H1 (cell line): ENCODE results near the gene PKD1. TPM values are rescaled to one million over a fixed set of nuclear protein-coding genes. Genes with fewer than 3 reads are reported as not detected.

Experiments used
- CTCF ChIA-PET: fragments of 300-600 bp; sonication (Branson Sonifier 250); formaldehyde crosslinking; loops from one replicate; lab custom pipeline; 2021; ENCODE audit not compliant: partially characterized antibody; lab: Charles Lee
- POLR2A ChIA-PET: fragments of 300-600 bp; sonication (Branson Sonifier 250); formaldehyde crosslinking; loops from one replicate; lab custom pipeline; 2021; ENCODE audit warnings: inconsistent platforms; ENCODE audit not compliant: partially characterized antibody; lab: Charles Lee
- DNase-seq, 2 experiments: peaks; one replicate each; pipeline versions ENCODE4 v3.0.0 to v3.0.0-alpha.2; 2010 to 2022; ENCODE audit warnings: low spot score in 2 of 2, low read depth in 1 of 2, mixed read lengths in 1 of 2
- FAIRE-seq: peaks from 2 replicates; lab custom pipeline; 2011; peaks lifted over from hg19 to GRCh38; lab: Jason Lieb, UNC
- H2AFZ ChIP-seq: 2 replicates; pipeline ENCODE4 v1.8.1; 2012; ENCODE audit warnings: low read length, inconsistent platforms
- H2AK5ac ChIP-seq: 2 replicates; pipeline ENCODE4 v1.6.1; 2013; ENCODE audit warnings: low read depth, low read length
- H2BK120ac ChIP-seq: replicated peaks from 2 replicates; pipeline ENCODE3; 2013; ENCODE audit warnings: low read depth, low read length, inconsistent platforms
- H2BK12ac ChIP-seq: 2 replicates; pipeline ENCODE4 v1.6.1; 2013; ENCODE audit warnings: low read depth, low read length
- H2BK15ac ChIP-seq: 2 replicates; pipeline ENCODE4 v1.6.1; 2013; ENCODE audit warnings: low read length
- H2BK20ac ChIP-seq: 2 replicates; pipeline ENCODE4 v1.6.1; 2013; ENCODE audit warnings: low read length
- H2BK5ac ChIP-seq: 2 replicates; pipeline ENCODE4 v1.6.1; 2013; ENCODE audit warnings: low read depth, low read length
- H3K14ac ChIP-seq: 2 replicates; pipeline ENCODE4 v1.6.1; 2013; ENCODE audit warnings: inconsistent platforms; ENCODE audit not compliant: insufficient read length
- H3K18ac ChIP-seq: 2 replicates; pipeline ENCODE4 v1.6.1; 2013; ENCODE audit warnings: low read length; ENCODE audit errors: extremely low read depth
- H3K23ac ChIP-seq: 2 replicates; pipeline ENCODE4 v1.6.1; 2013; ENCODE audit warnings: inconsistent platforms; ENCODE audit not compliant: insufficient read length
- H3K23me2 ChIP-seq: 2 replicates; pipeline ENCODE4 v1.6.1; 2013; ENCODE audit warnings: low read depth, low read length
- H3K27ac ChIP-seq: 2 replicates; pipeline ENCODE4 v1.6.1; 2011; ENCODE audit warnings: low read depth, low read length, inconsistent platforms
- H3K27me3 ChIP-seq, 4 experiments: replicated peaks in 1 of 4; 1 replicate in 1 of 4; 2 replicates in 3 of 4; pipeline versions ENCODE4 v1.6.1 to v1.8.1; 2011 to 2013; ENCODE audit warnings: low read length in 3 of 4, mild to moderate bottlenecking in 3 of 4, inconsistent platforms in 2 of 4, mixed read lengths in 2 of 4, moderate library complexity in 1 of 4; ENCODE audit not compliant: control insufficient read depth in 3 of 4, insufficient read depth in 3 of 4; ENCODE audit errors: extremely low read depth in 1 of 4
- H3K36me3 ChIP-seq, 4 experiments: 2 replicates each; pipeline versions ENCODE4 v1.6.1 to v1.8.1; 2011 to 2013; ENCODE audit warnings: mild to moderate bottlenecking in 4 of 4, low read length in 3 of 4, moderate library complexity in 2 of 4, control low read depth in 1 of 4, inconsistent platforms in 1 of 4; ENCODE audit not compliant: insufficient read depth in 4 of 4, control insufficient read depth in 2 of 4
- H3K4ac ChIP-seq: replicated peaks from 2 replicates; pipeline ENCODE3; 2013; ENCODE audit warnings: low read length, low read depth, mixed read lengths, inconsistent platforms; ENCODE audit not compliant: insufficient read length
- H3K4me1 ChIP-seq, 4 experiments: replicated peaks in 1 of 4; 1 replicate in 1 of 4; 2 replicates in 3 of 4; pipeline versions ENCODE4 v1.6.1 to v1.8.1; 2011 to 2013; ENCODE audit warnings: low read length in 3 of 4, inconsistent platforms in 2 of 4, mixed read lengths in 1 of 4; ENCODE audit not compliant: insufficient read depth in 4 of 4, control insufficient read depth in 3 of 4
- H3K4me2 ChIP-seq, 2 experiments: 2 replicates each; pipeline versions ENCODE4 v1.6.1 to v1.8.1; 2011 to 2013; ENCODE audit warnings: low read depth in 2 of 2, low read length in 2 of 2, control low read depth in 1 of 2, inconsistent platforms in 1 of 2, mild to moderate bottlenecking in 1 of 2; ENCODE audit not compliant: insufficient read depth in 1 of 2
- H3K4me3 ChIP-seq, 4 experiments: fragments of 200-600, 300-600 bp in 1 of 4; sonication (generic), shearing (Covaris generic), sonication (Bioruptor Twin) in 1 of 4; 2 replicates each; pipeline versions ENCODE4 v1.5.1 to v1.8.1; 2011 to 2016; ENCODE audit warnings: low read length in 4 of 4, low read depth in 3 of 4, control low read depth in 2 of 4, inconsistent platforms in 2 of 4, mild to moderate bottlenecking in 2 of 4, mixed read lengths in 1 of 4, moderate library complexity in 1 of 4; ENCODE audit not compliant: insufficient read depth in 2 of 4; ENCODE audit errors: extremely low read depth in 1 of 4
- H3K56ac ChIP-seq: replicated peaks from 2 replicates; pipeline ENCODE3; 2013; ENCODE audit warnings: low read depth, mild to moderate bottlenecking, mixed read lengths, low read length, inconsistent platforms; ENCODE audit not compliant: insufficient read length
- H3K79me1 ChIP-seq: 2 replicates; pipeline ENCODE4 v1.6.1; 2013; ENCODE audit warnings: low read depth, low read length, control low read depth
- H3K79me2 ChIP-seq, 2 experiments: 2 replicates each; pipeline versions ENCODE4 v1.6.1 to v1.8.1; 2012 to 2013; ENCODE audit warnings: low read length in 2 of 2, mild to moderate bottlenecking in 2 of 2, inconsistent platforms in 1 of 2; ENCODE audit not compliant: insufficient read depth in 2 of 2, control insufficient read depth in 1 of 2
- H3K9ac ChIP-seq, 4 experiments: replicated peaks in 1 of 4; 1 replicate in 1 of 4; 2 replicates in 3 of 4; pipeline versions ENCODE4 v1.6.1 to v1.8.1; 2011 to 2013; ENCODE audit warnings: low read depth in 3 of 4, low read length in 3 of 4, control low read depth in 2 of 4, mild to moderate bottlenecking in 2 of 4, moderate library complexity in 2 of 4, inconsistent platforms in 1 of 4; ENCODE audit errors: extremely low read depth in 1 of 4
- H3K9me3 ChIP-seq, 2 experiments: 2 replicates each; pipeline versions ENCODE4 v1.6.1 to v1.8.1; 2012 to 2013; ENCODE audit warnings: mild to moderate bottlenecking in 2 of 2, moderate library complexity in 2 of 2, control low read depth in 1 of 2, inconsistent platforms in 1 of 2, low read depth in 1 of 2, low read length in 1 of 2, mixed read lengths in 1 of 2; ENCODE audit not compliant: insufficient read depth in 2 of 2
- H4K20me1 ChIP-seq, 2 experiments: replicated peaks in 1 of 2; 2 replicates each; pipeline versions ENCODE3 to v1.8.1; 2011 to 2013; ENCODE audit warnings: inconsistent platforms in 2 of 2, low read length in 2 of 2, mild to moderate bottlenecking in 1 of 2; ENCODE audit not compliant: insufficient read depth in 2 of 2, control insufficient read depth in 1 of 2
- H4K5ac ChIP-seq: 2 replicates; pipeline ENCODE4 v1.6.1; 2013; ENCODE audit warnings: low read length, low read depth, mixed read lengths, inconsistent platforms; ENCODE audit not compliant: insufficient read length
- H4K8ac ChIP-seq: 2 replicates; pipeline ENCODE4 v1.8.0; 2013; ENCODE audit warnings: mild to moderate bottlenecking, moderate library complexity, low read length, inconsistent platforms; ENCODE audit not compliant: insufficient read depth; ENCODE audit errors: extremely low read depth
- H4K91ac ChIP-seq: replicated peaks from 2 replicates; pipeline ENCODE3; 2013; ENCODE audit warnings: low read length, mixed read lengths, inconsistent platforms; ENCODE audit not compliant: insufficient read length
- BCL11A ChIP-seq, 2 experiments: IDR thresholded peaks; one replicate each; pipeline ENCODE4 v1.6.1; 2011; ENCODE audit warnings: low read depth in 2 of 2, low read length in 2 of 2, mild to moderate bottlenecking in 2 of 2
- CBX5 ChIP-seq: fragments of 300-800, 300-1000 bp; sonication (generic); IDR thresholded peaks from 2 replicates; pipeline ENCODE4 v1.7.1; 2016; ENCODE audit warnings: antibody characterized with exemption, low read length, low read depth
- CHD1 ChIP-seq: IDR thresholded peaks from 2 replicates; pipeline ENCODE4 v1.6.1; 2012; ENCODE audit warnings: low read depth, low read length, improper control_type of control experiment
- GABPA ChIP-seq: IDR thresholded peaks from 2 replicates; pipeline ENCODE4 v1.6.1; 2011; ENCODE audit warnings: mild to moderate bottlenecking, low read length, moderate library complexity, borderline replicate concordance; ENCODE audit not compliant: insufficient read depth
- RAD21 ChIP-seq, 2 experiments: IDR thresholded peaks in 1 of 2; conservative IDR thresholded peaks in 1 of 2; 2 replicates each; pipeline ENCODE4 v1.6.1; 2011; ENCODE audit warnings: low read depth in 2 of 2, low read length in 2 of 2, improper control_type of control experiment in 1 of 2, inconsistent platforms in 1 of 2, mild to moderate bottlenecking in 1 of 2, moderate library complexity in 1 of 2
- SP2 ChIP-seq: IDR thresholded peaks from 2 replicates; pipeline ENCODE4 v1.6.1; 2012; ENCODE audit warnings: mild to moderate bottlenecking, low read length, inconsistent platforms
- SP4 ChIP-seq: IDR thresholded peaks from 2 replicates; pipeline ENCODE4 v1.6.1; 2012; ENCODE audit warnings: low read length, inconsistent platforms
- TAF1 ChIP-seq: IDR thresholded peaks from 2 replicates; pipeline ENCODE4 v1.6.1; 2011; ENCODE audit warnings: mild to moderate bottlenecking, low read depth, low read length
- TAF7 ChIP-seq: optimal IDR thresholded peaks from 2 replicates; pipeline ENCODE3; 2011; ENCODE audit warnings: low read depth, mild to moderate bottlenecking, inconsistent platforms, low read length, moderate library complexity, borderline replicate concordance
- TBP ChIP-seq: IDR thresholded peaks from 2 replicates; pipeline ENCODE4 v1.6.1; 2011; ENCODE audit warnings: low read depth, low read length, improper control_type of control experiment
- WGBS, 2 experiments: shearing (Covaris generic) in 1 of 2; methylation state at CpG; one replicate each; pipeline versions ENCODE4 v1.1.6 to v1.1.7; 2013 to 2015; ENCODE audit warnings: low lambda C conversion rate in 2 of 2, mixed read lengths in 2 of 2, inconsistent platforms in 1 of 2, low coverage in 1 of 2, missing lambda C conversion rate in 1 of 2; ENCODE audit not compliant: insufficient replicate concordance in 2 of 2, insufficient coverage in 1 of 2, insufficient read length in 1 of 2; ENCODE audit errors: extremely low coverage in 1 of 2, missing lambda C conversion rate in 1 of 2; 5-methylcytosine and 5-hydroxymethylcytosine counted together
- polyA plus RNA-seq, 7 experiments: library from polyadenylated mRNA; depleted of rRNA in 3 of 7; stranded (reverse) in 5 of 7; unstranded in 2 of 7; fragments of >200 nt in 5 of 7; fragments of 200-250 nt in 2 of 7; gene quantifications; 1 replicate in 5 of 7; 2 replicates in 1 of 7; 4 replicates in 1 of 7; pipeline versions ENCODE4 v1.2.1 to v1.2.3, GENCODE V29; 2011 to 2013; ENCODE audit warnings: missing spikeins in 2 of 7, mixed read lengths in 2 of 7
- total RNA-seq: library from RNA; stranded (reverse); fragmentation: NEBNext Ultra II Directional; extraction: Animal tissue kit (Norgen Biotek cat#: 25700); gene quantifications from 2 replicates; pipeline ENCODE4 v1.2.1, GENCODE V29; 2021

The PKD1 gene
- total and polyA plus RNA-seq, 2 of the 8 experiments (the other 6 are each of a cell fraction or from before 2014, with no cell fraction given) = 40.6 to 52.7 TPM

- POLR2A ChIA-PET = interaction anchor here (1.0 to 8.8 kb wide), 4 partner anchors 7 to 80 kb away, joined by 3 to 50 read pairs (median 4); no protein-coding TSS in a partner anchor
- DNase-seq = no peak
- H3K9ac ChIP-seq = no peak overlapping the region
- TF ChIP-seq SP2 = no peak
- no peak for TF ChIP-seq CBX5
- no peak for TF ChIP-seq GABPA
- TF ChIP-seq RAD21 (IDR thresholded peaks at IDR 0.05 in 1 of 2, conservative IDR thresholded peaks at IDR 0.05 in 1 of 2; ENCODE audit: low read depth in 2 of 2, low read length in 2 of 2) = no peak
- TF ChIP-seq TAF7 = no peak
- no peak for TF ChIP-seq BCL11A (IDR thresholded peaks at IDR 0.05; ENCODE audit: low read depth in 2 of 2, low read length in 2 of 2)
- no peak for TF ChIP-seq SP4
- no peak for TF ChIP-seq TBP
- TF ChIP-seq CHD1 = no peak
- no peak for TF ChIP-seq TAF1
Observed at GRCh38 chr16:2083409-2083808, 52.3 kb downstream of the PKD1 start.

More at GRCh38 chr16:2083409-2083808, 52.3 kb downstream of the PKD1 start:
- no peak for FAIRE-seq
- no peak overlapping the region for H3K4ac ChIP-seq
- CTCF ChIA-PET = interaction anchor here (0.8 to 3.2 kb wide), 6 partner anchors 12 to 79 kb away, joined by 3 to 15 read pairs (median 4); no protein-coding TSS in a partner anchor
- H3K27me3 ChIP-seq = no peaks in the 10 kb centered on the region
- H3K4me3 ChIP-seq = no peak overlapping the region
- no peaks in the 10 kb centered on the region for H3K4me1 ChIP-seq
- H3K27ac ChIP-seq = no peak overlapping the region
- H3K36me3 ChIP-seq = peaks cover 0 to 36% (median 2%) of the 10 kb centered on the region in 4 experiments; a peak in 5 of 8 replicates
- H4K20me1 ChIP-seq = peaks cover 4 to 8% of the 10 kb centered on the region in 2 experiments
- H3K18ac ChIP-seq = no peak overlapping the region
- no peaks in the 10 kb centered on the region for H3K79me1 ChIP-seq
- no peak overlapping the region for H2BK15ac ChIP-seq
- no peak overlapping the region for H3K4me2 ChIP-seq
- no peak overlapping the region for H2BK5ac ChIP-seq
- no peak overlapping the region for H2BK120ac ChIP-seq
- 96% methylated on average over 19 of the region's 19 CpGs; no CpG with 5 or more reads in 1 of the 2 experiments for WGBS, 2 experiments
- no peak overlapping the region for H3K14ac ChIP-seq
- H2BK12ac ChIP-seq = no peak overlapping the region
- H4K91ac ChIP-seq = no peak overlapping the region
- H3K23me2 ChIP-seq = no peaks in the 10 kb centered on the region
- H2AFZ ChIP-seq = no peak overlapping the region
- no peak overlapping the region for H2BK20ac ChIP-seq
- H4K5ac ChIP-seq = no peak overlapping the region
- H3K56ac ChIP-seq = no peak overlapping the region
- H3K9me3 ChIP-seq = no peaks in the 10 kb centered on the region
- no peak overlapping the region for H2AK5ac ChIP-seq
- no peak overlapping the region for H3K23ac ChIP-seq
- H3K79me2 ChIP-seq = no peaks in the 10 kb centered on the region
- no peak overlapping the region for H4K8ac ChIP-seq
